GM18951 (cell line): ENCODE results near the gene CCDC179.

Experiments used
- POLR2A ChIP-seq: IDR thresholded peaks from 4 replicates; pipeline ENCODE4 v1.6.1; 2011; ENCODE audit warnings: mild to moderate bottlenecking; ENCODE audit not compliant: insufficient read length, insufficient read depth; ENCODE audit errors: extremely low read depth
- in situ Hi-C: fragments of 300-500 bp; cut with MboI; formaldehyde crosslinking; loops from one replicate; pipeline ENCODE4 v1.12.0; 2022; ENCODE audit warnings: low sequenced_read_pairs, mixed read lengths, inconsistent platforms; ENCODE audit not compliant: unreplicated experiment

Gene CCDC179

GRCh38 chr11:22798901-22799300 is 61.4 kb downstream of the CCDC179 start:
- no peak for TF ChIP-seq POLR2A
- in situ Hi-C loops: loop anchor here (25.0 kb wide), 1 partner anchor 462 kb away; the partner anchor contains the start of gene SLC17A6

GRCh38 chr11:22797047-22797446 is 63.2 kb downstream of the CCDC179 start:
- in situ Hi-C loops: loop anchor here (25.0 kb wide), 1 partner anchor 460 kb away; the partner anchor contains the start of gene SLC17A6
- no peak for TF ChIP-seq POLR2A
